DOHH2 (cell line): ENCODE measurements around the gene CHCHD3.

Experiments
- H3F3A ChIP-seq: fragments of 200-600 bp; sonication (generic), shearing (Covaris generic); 2 replicates; pipeline ENCODE4 v1.6.0; 2016; ENCODE audit warnings: antibody characterized with exemption, mild to moderate bottlenecking; ENCODE audit not compliant: control insufficient read depth, insufficient read depth
- H3K27ac ChIP-seq: fragments of 200-600 bp; sonication (generic); 2 replicates; pipeline ENCODE4 v1.5.1; 2014; ENCODE audit warnings: low read depth, mild to moderate bottlenecking, low read length, moderate library complexity
- H3K27me3 ChIP-seq: fragments of 200-600 bp; sonication (generic); 2 replicates; pipeline ENCODE4 v1.6.1; 2014; ENCODE audit warnings: mild to moderate bottlenecking, low read length, mixed read lengths; ENCODE audit not compliant: control insufficient read depth
- H3K36me3 ChIP-seq: fragments of 200-600 bp; sonication (generic); 2 replicates; pipeline ENCODE4 v1.6.1; 2014; ENCODE audit warnings: mild to moderate bottlenecking, low read length, moderate library complexity, mixed read lengths; ENCODE audit not compliant: control insufficient read depth
- H3K4me1 ChIP-seq: fragments of 200-600 bp; sonication (generic); 2 replicates; pipeline ENCODE4 v1.6.1; 2014; ENCODE audit warnings: mild to moderate bottlenecking, low read length, mixed read lengths; ENCODE audit not compliant: control insufficient read depth
- H3K4me2 ChIP-seq: fragments of 200-600 bp; sonication (generic); 2 replicates; pipeline ENCODE4 v1.6.0; 2014; ENCODE audit warnings: mild to moderate bottlenecking, low read length, moderate library complexity
- H3K4me3 ChIP-seq: fragments of 200-600 bp; sonication (generic); 2 replicates; pipeline ENCODE4 v1.5.1; 2014; ENCODE audit warnings: mild to moderate bottlenecking, low read length, mixed read lengths
- H3K79me2 ChIP-seq: fragments of 200-600 bp; sonication (generic); 2 replicates; pipeline ENCODE4 v1.6.1; 2014; ENCODE audit warnings: mild to moderate bottlenecking, low read length, mixed read lengths; ENCODE audit not compliant: control insufficient read depth
- H3K9me2 ChIP-seq: fragments of 200-600 bp; sonication (generic); replicated peaks from 2 replicates; pipeline ENCODE4 v1.6.1; 2014; ENCODE audit warnings: mild to moderate bottlenecking, low read length, mixed read lengths; ENCODE audit not compliant: control insufficient read depth
- H3K9me3 ChIP-seq: fragments of 200-600 bp; sonication (generic); 2 replicates; pipeline ENCODE4 v1.6.1; 2014; ENCODE audit warnings: antibody characterized with exemption, low read length, mixed read lengths; ENCODE audit not compliant: control insufficient read depth, insufficient read depth
- H4K20me1 ChIP-seq: fragments of 200-600 bp; sonication (generic); 2 replicates; pipeline ENCODE4 v1.6.0; 2014; ENCODE audit warnings: low read depth, mild to moderate bottlenecking, antibody characterized with exemption, low read length, moderate library complexity; ENCODE audit not compliant: control insufficient read depth, insufficient read depth
- EZH2phosphoT487 ChIP-seq: fragments of 200-600 bp; sonication (generic); IDR thresholded peaks from 2 replicates; pipeline ENCODE4 v1.6.1; 2017; ENCODE audit warnings: borderline replicate concordance, mild to moderate bottlenecking, antibody characterized with exemption, low read length, moderate library complexity, mixed read lengths
- TF ChIP-seq, protein P1 (sequence below): fragments of 200-600 bp; sonication (generic); IDR thresholded peaks from one replicate; pipeline ENCODE4 v1.5.1; 2014; ENCODE audit warnings: antibody characterized with exemption, mild to moderate bottlenecking, low read depth, low read length; ENCODE audit not compliant: poor library complexity, severe bottlenecking

The CHCHD3 gene

DNA sequence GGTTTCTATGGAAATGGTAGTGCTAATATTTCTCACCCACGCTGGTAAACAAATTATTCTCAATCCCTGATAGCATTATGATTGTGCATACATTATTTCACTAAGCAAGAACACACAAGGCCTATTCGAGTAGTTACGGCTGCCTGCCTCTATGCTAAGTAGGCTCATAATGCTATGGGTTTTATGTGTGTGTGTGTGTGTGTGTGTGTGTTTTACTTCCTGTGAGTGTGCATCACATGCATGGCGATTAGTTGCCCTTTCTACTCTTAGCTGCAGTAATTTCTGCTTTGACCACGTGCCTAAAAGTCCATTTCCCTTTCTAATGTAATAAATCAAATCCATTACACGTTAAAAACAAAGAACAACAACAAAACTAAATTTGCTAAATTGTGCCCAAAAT lies 117.0 kb downstream of the CHCHD3 start:
- H3K4me1 ChIP-seq: no peaks in the 10 kb centered on the region
- peaks cover 27% of the 10 kb centered on the region for H3K79me2 ChIP-seq
- no peaks in the 10 kb centered on the region for H4K20me1 ChIP-seq
- no peaks in the 10 kb centered on the region for H3K9me3 ChIP-seq
- H3K9me2 ChIP-seq: no peaks in the 10 kb centered on the region
- no peaks in the 10 kb centered on the region for H3F3A ChIP-seq
- no peak overlapping the region for H3K4me2 ChIP-seq
- no peak overlapping the region for H3K4me3 ChIP-seq
- TF ChIP-seq, protein P1, sequence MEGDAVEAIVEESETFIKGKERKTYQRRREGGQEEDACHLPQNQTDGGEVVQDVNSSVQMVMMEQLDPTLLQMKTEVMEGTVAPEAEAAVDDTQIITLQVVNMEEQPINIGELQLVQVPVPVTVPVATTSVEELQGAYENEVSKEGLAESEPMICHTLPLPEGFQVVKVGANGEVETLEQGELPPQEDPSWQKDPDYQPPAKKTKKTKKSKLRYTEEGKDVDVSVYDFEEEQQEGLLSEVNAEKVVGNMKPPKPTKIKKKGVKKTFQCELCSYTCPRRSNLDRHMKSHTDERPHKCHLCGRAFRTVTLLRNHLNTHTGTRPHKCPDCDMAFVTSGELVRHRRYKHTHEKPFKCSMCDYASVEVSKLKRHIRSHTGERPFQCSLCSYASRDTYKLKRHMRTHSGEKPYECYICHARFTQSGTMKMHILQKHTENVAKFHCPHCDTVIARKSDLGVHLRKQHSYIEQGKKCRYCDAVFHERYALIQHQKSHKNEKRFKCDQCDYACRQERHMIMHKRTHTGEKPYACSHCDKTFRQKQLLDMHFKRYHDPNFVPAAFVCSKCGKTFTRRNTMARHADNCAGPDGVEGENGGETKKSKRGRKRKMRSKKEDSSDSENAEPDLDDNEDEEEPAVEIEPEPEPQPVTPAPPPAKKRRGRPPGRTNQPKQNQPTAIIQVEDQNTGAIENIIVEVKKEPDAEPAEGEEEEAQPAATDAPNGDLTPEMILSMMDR: no peak
- no peak for TF ChIP-seq EZH2phosphoT487
- H3K36me3 ChIP-seq: no peaks in the 10 kb centered on the region
- no peaks in the 10 kb centered on the region for H3K27me3 ChIP-seq
- H3K27ac ChIP-seq: no peak overlapping the region

DNA sequence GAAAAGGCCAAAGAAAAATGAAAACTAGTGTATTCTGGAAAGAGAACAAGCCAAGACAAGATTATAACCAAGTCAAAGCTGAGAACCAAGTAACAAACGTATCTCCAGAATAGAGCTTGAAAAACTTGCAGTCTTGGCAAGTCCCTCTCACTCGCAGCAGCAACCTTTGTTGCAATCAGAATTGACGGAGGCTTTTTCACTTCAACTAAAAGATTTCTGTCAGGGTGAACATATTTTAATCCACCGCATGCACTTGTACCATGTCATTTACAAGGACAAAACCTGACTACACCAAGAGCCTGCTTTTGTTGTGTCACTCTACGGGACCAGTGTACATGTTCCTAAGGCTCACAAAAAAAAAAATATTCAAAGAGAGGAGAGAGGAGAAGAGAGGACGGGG lies 122.0 kb downstream of the CHCHD3 start:
- no peaks in the 10 kb centered on the region for H3K36me3 ChIP-seq

DNA sequence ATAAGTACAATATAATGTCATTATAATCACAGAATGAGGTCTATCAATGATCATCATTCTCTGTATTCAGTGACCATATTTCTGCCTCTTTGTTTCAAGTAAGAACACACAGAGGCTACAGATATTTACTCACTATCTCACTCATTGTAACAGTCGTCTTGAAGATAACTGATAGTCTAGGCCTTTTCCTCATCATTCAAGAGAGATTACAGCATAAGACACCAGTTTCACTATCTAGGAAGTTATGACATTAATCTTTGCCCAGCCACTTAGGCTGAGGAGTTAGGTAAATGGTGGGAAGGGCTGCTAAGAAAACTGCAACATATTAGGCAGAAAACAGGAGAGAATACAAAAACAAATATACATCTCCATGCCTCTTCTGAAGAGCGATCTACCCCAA lies 125.3 kb downstream of the CHCHD3 start:
- no peak overlapping the region for H3K4me2 ChIP-seq
- H3K9me2 ChIP-seq: no peaks in the 10 kb centered on the region
- H3K4me3 ChIP-seq: no peak overlapping the region
- H4K20me1 ChIP-seq: no peaks in the 10 kb centered on the region
- H3K9me3 ChIP-seq: no peaks in the 10 kb centered on the region
- H3F3A ChIP-seq: no peaks in the 10 kb centered on the region
- H3K4me1 ChIP-seq: no peaks in the 10 kb centered on the region
- no peak overlapping the region for H3K27ac ChIP-seq
- TF ChIP-seq, protein P1: no peak
- TF ChIP-seq EZH2phosphoT487: no peak
- no peaks in the 10 kb centered on the region for H3K27me3 ChIP-seq
- no peaks in the 10 kb centered on the region for H3K36me3 ChIP-seq
- H3K79me2 ChIP-seq: peaks cover 8% of the 10 kb centered on the region; the same call in 1 of the 2 replicates

More for the DNA sequence above, 122.0 kb downstream of the CHCHD3 start:
- Histone ChIP-seq H3K79me2 (peaks cover 11% of the 10 kb centered on the region; the same call in 1 of the 2 replicates), H3K27ac (no peak overlapping the region), H3K27me3 (no peaks in the 10 kb centered on the region), H3F3A (no peaks in the 10 kb centered on the region), H3K9me2 (no peaks in the 10 kb centered on the region), H3K4me2 (no peak overlapping the region), H3K4me1 (no peaks in the 10 kb centered on the region), H3K9me3 (no peaks in the 10 kb centered on the region), H3K4me3 (no peak overlapping the region), H4K20me1 (no peaks in the 10 kb centered on the region)
- TF ChIP-seq EZH2phosphoT487: no peak
- TF ChIP-seq, protein P1: no peak
